OCI-LY1 (cell line): ENCODE measurements around the gene WFDC5.

Experiments
- EZH2 ChIP-seq: fragments of 200-600 bp; sonication (generic), shearing (Covaris generic); IDR thresholded peaks from 2 replicates; pipeline ENCODE4 v1.8.0; 2017; ENCODE audit warnings: borderline replicate concordance, mixed run types, mild to moderate bottlenecking, antibody characterized with exemption, low read length, moderate library complexity, mixed read lengths
- TF ChIP-seq, protein P1 (sequence below): fragments of 200-600 bp; sonication (generic), shearing (Covaris generic); IDR thresholded peaks from 2 replicates; pipeline ENCODE4 v1.5.1; 2017; ENCODE audit warnings: mild to moderate bottlenecking, antibody characterized with exemption, low read length, moderate library complexity, mixed read lengths

DNA sequence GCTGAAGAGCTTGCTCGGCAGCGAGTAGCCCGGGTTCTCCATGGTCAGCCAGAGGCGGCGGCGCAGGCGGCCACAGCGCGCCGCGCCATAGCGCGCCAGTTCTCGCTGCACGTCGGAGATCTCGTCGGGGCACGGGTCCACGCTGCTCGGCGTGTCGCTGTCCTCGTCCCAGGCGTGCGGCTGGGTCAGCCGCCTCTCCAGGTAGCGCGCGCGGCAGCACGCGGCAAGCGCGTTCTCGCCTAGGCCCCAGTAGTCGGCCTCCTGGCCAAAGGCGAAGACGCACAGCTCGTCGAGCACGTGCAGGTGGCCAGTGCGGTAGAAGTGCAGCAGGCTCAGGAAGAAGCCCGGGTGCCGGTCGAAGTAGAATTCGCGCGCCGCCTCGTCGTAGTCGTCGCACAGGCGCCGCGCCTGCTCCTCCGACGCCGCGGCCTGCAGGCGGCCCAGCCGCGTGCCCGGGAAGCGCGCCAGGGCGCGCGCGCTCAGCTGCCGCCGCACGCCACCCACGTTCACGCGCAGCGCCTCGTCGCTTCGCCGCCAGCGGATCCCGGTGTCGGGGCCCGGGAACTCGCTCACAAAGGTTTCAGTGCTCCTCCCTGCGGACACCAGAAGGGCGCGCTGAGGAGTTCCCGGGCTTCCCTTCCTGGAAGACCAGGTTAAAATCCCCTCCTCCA, 16.7 kb downstream of the WFDC5 start:
- TF ChIP-seq, protein P1, sequence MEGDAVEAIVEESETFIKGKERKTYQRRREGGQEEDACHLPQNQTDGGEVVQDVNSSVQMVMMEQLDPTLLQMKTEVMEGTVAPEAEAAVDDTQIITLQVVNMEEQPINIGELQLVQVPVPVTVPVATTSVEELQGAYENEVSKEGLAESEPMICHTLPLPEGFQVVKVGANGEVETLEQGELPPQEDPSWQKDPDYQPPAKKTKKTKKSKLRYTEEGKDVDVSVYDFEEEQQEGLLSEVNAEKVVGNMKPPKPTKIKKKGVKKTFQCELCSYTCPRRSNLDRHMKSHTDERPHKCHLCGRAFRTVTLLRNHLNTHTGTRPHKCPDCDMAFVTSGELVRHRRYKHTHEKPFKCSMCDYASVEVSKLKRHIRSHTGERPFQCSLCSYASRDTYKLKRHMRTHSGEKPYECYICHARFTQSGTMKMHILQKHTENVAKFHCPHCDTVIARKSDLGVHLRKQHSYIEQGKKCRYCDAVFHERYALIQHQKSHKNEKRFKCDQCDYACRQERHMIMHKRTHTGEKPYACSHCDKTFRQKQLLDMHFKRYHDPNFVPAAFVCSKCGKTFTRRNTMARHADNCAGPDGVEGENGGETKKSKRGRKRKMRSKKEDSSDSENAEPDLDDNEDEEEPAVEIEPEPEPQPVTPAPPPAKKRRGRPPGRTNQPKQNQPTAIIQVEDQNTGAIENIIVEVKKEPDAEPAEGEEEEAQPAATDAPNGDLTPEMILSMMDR: no peak
- no peak for TF ChIP-seq EZH2
